H9 (cell line): ENCODE results near the gene ORC1. TPM values are rescaled to one million over a fixed set of nuclear protein-coding genes. Genes with fewer than 3 reads are reported as not detected.

Experiments
- DNase-seq: peaks from one replicate; pipeline ENCODE4 v3.0.0-alpha.2; 2017
- H2AFZ ChIP-seq: one replicate; pipeline ENCODE4 v1.6.1; 2013; ENCODE audit warnings: mild to moderate bottlenecking, low read length, control low read depth, moderate library complexity
- H2AK5ac ChIP-seq: 2 replicates; pipeline ENCODE4 v1.6.1; 2013; ENCODE audit warnings: low read length, control low read depth, mixed read lengths; ENCODE audit not compliant: insufficient read length
- H2BK120ac ChIP-seq: one replicate; pipeline ENCODE4 v1.6.1; 2013; ENCODE audit warnings: low read depth, mild to moderate bottlenecking, low read length, control low read depth, inconsistent platforms; ENCODE audit not compliant: poor library complexity, severe bottlenecking
- H2BK12ac ChIP-seq: 2 replicates; pipeline ENCODE4 v1.6.1; 2013; ENCODE audit warnings: low read length, control low read depth, mixed read lengths, low read depth; ENCODE audit not compliant: insufficient read length
- H2BK15ac ChIP-seq: 2 replicates; pipeline ENCODE4 v1.6.1; 2013; ENCODE audit warnings: low read depth, low read length, control low read depth
- H2BK20ac ChIP-seq: one replicate; pipeline ENCODE4 v1.6.1; 2013; ENCODE audit warnings: low read depth, mild to moderate bottlenecking, low read length, control low read depth, inconsistent platforms; ENCODE audit not compliant: poor library complexity, severe bottlenecking
- H2BK5ac ChIP-seq: 2 replicates; pipeline ENCODE4 v1.6.1; 2013; ENCODE audit warnings: low read length, control low read depth, mixed read lengths; ENCODE audit not compliant: insufficient read length
- H3K14ac ChIP-seq: 2 replicates; pipeline ENCODE4 v1.6.1; 2013; ENCODE audit warnings: low read length, control low read depth; ENCODE audit not compliant: insufficient read depth
- H3K18ac ChIP-seq: 2 replicates; pipeline ENCODE4 v1.6.1; 2013; ENCODE audit warnings: low read depth, mild to moderate bottlenecking, mixed read lengths, low read length, control low read depth; ENCODE audit not compliant: insufficient read length
- H3K23ac ChIP-seq: 2 replicates; pipeline ENCODE4 v1.6.1; 2013; ENCODE audit warnings: low read length, control low read depth, mixed read lengths, low read depth; ENCODE audit not compliant: insufficient read length
- H3K23me2 ChIP-seq: 2 replicates; pipeline ENCODE4 v1.6.1; 2013; ENCODE audit warnings: low read depth, mild to moderate bottlenecking, mixed read lengths, low read length, control low read depth; ENCODE audit not compliant: insufficient read length, poor library complexity, severe bottlenecking
- H3K27ac ChIP-seq: 2 replicates; pipeline ENCODE4 v1.5.1; 2013; ENCODE audit warnings: low read length, control low read depth, mixed read lengths, low read depth; ENCODE audit not compliant: insufficient read length
- H3K27me3 ChIP-seq: 2 replicates; pipeline ENCODE4 v1.6.1; 2013; ENCODE audit warnings: low read length, control low read depth, inconsistent platforms; ENCODE audit not compliant: insufficient read depth
- H3K4ac ChIP-seq: 2 replicates; pipeline ENCODE4 v1.6.1; 2013; ENCODE audit warnings: low read depth, mild to moderate bottlenecking, control low read depth, inconsistent platforms, low read length, moderate library complexity
- H3K4me1 ChIP-seq: 2 replicates; pipeline ENCODE4 v1.6.1; 2013; ENCODE audit warnings: low read length, control low read depth, inconsistent platforms; ENCODE audit not compliant: insufficient read depth
- H3K4me2 ChIP-seq: 2 replicates; pipeline ENCODE4 v1.6.1; 2013; ENCODE audit warnings: low read length, control low read depth, mixed read lengths; ENCODE audit not compliant: insufficient read length, insufficient read depth
- H3K56ac ChIP-seq: 2 replicates; pipeline ENCODE4 v1.6.1; 2013; ENCODE audit warnings: low read depth, mild to moderate bottlenecking, mixed read lengths, low read length, control low read depth; ENCODE audit not compliant: insufficient read length
- H3K79me1 ChIP-seq: 2 replicates; pipeline ENCODE4 v1.6.1; 2013; ENCODE audit warnings: low read depth, mild to moderate bottlenecking, moderate library complexity, low read length, control low read depth, inconsistent platforms; ENCODE audit not compliant: insufficient read depth, poor library complexity, severe bottlenecking
- H3K79me2 ChIP-seq: 2 replicates; pipeline ENCODE4 v1.6.1; 2013; ENCODE audit warnings: low read length, control low read depth, inconsistent platforms; ENCODE audit not compliant: insufficient read depth
- H3K9ac ChIP-seq: 2 replicates; pipeline ENCODE4 v1.6.1; 2013; ENCODE audit warnings: low read length, control low read depth, mixed read lengths; ENCODE audit not compliant: insufficient read length; ENCODE audit errors: extremely low read depth
- H3K9me3 ChIP-seq: one replicate; pipeline ENCODE4 v1.6.1; 2013; ENCODE audit warnings: low read depth, low read length, inconsistent platforms; ENCODE audit not compliant: control insufficient read depth
- H3T11ph ChIP-seq: one replicate; pipeline ENCODE4 v1.6.1; 2013; ENCODE audit warnings: mild to moderate bottlenecking, low read length, control low read depth, inconsistent platforms
- H4K20me1 ChIP-seq: one replicate; pipeline ENCODE4 v1.6.1; 2013; ENCODE audit not compliant: control insufficient read depth, insufficient read length, insufficient read depth
- H4K5ac ChIP-seq: 2 replicates; pipeline ENCODE4 v1.6.1; 2013; ENCODE audit warnings: low read depth, mild to moderate bottlenecking, mixed read lengths, low read length, control low read depth; ENCODE audit not compliant: insufficient read length
- H4K8ac ChIP-seq: replicated peaks from 2 replicates; pipeline ENCODE4 v1.6.1; 2013; ENCODE audit warnings: low read length, control low read depth, mixed read lengths, low read depth; ENCODE audit not compliant: insufficient read length
- H4K91ac ChIP-seq: 2 replicates; pipeline ENCODE4 v1.6.1; 2013; ENCODE audit warnings: low read depth, mild to moderate bottlenecking, moderate library complexity, mixed read lengths, low read length, control low read depth; ENCODE audit not compliant: insufficient read length
- H3K27ac Mint-ChIP-seq, 3 experiments: 2 replicates in 2 of 3; 3 replicates in 1 of 3; pipeline ENCODE4 v1.8.0; 2020 to 2021; ENCODE audit warnings: mixed read lengths in 3 of 3, mild to moderate bottlenecking in 1 of 3, moderate library complexity in 1 of 3
- H3K27me3 Mint-ChIP-seq: 2 replicates; pipeline ENCODE4 v1.8.0; 2021; ENCODE audit warnings: low read depth, mild to moderate bottlenecking, moderate library complexity, mixed read lengths
- H3K36me3 Mint-ChIP-seq, 3 experiments: 2 replicates in 2 of 3; 3 replicates in 1 of 3; pipeline ENCODE4 v1.8.0; 2020 to 2021; ENCODE audit warnings: low read depth in 3 of 3, mixed read lengths in 3 of 3; ENCODE audit not compliant: insufficient read depth in 1 of 3
- H3K4me1 Mint-ChIP-seq, 2 experiments: 2 replicates each; pipeline ENCODE4 v1.8.0; 2020; ENCODE audit warnings: mixed read lengths in 2 of 2
- H3K4me3 Mint-ChIP-seq, 2 experiments: 2 replicates in 1 of 2; 3 replicates in 1 of 2; pipeline ENCODE4 v1.8.0; 2020 to 2021; ENCODE audit warnings: mild to moderate bottlenecking in 2 of 2, mixed read lengths in 2 of 2, moderate library complexity in 1 of 2
- H3K9me3 Mint-ChIP-seq, 2 experiments: 2 replicates in 1 of 2; 3 replicates in 1 of 2; pipeline ENCODE4 v1.8.0; 2020; ENCODE audit warnings: mild to moderate bottlenecking in 2 of 2, mixed read lengths in 2 of 2, moderate library complexity in 1 of 2
- CTCF ChIP-seq: fragments of 200-600 bp; sonication (generic); conservative IDR thresholded peaks from 3 replicates; pipeline ENCODE4 v1.8.0; 2021; ENCODE audit warnings: antibody characterized with exemption, mild to moderate bottlenecking
- WGBS: extraction: QIAGEN DNeasy Blood & Tissue Kit; methylation state at CpG from one replicate; pipeline ENCODE4 v1.1.7; 2013; ENCODE audit warnings: missing lambda C conversion rate, low lambda C conversion rate, mixed read lengths; ENCODE audit not compliant: insufficient read length; ENCODE audit errors: extremely low coverage; 5-methylcytosine and 5-hydroxymethylcytosine counted together
- total RNA-seq: library from RNA; stranded (reverse); gene quantifications from 2 replicates; pipeline ENCODE4 v1.2.1, GENCODE V29; 2021

The ORC1 gene
- total RNA-seq, 1 experiment from 2014 or later = 46.4 TPM

- Histone ChIP-seq H3K27ac (no peak overlapping the region), H2BK15ac (no peak overlapping the region), H3K27me3 (no peaks in the 10 kb centered on the region), H3K56ac (no peak overlapping the region), H3K4ac (no peak overlapping the region), H4K5ac (no peak overlapping the region), H3K4me1 (no peaks in the 10 kb centered on the region), H4K8ac (no peak overlapping the region), H2AK5ac (no peak overlapping the region), H3K79me2 (no peaks in the 10 kb centered on the region), H3K23me2 (no peaks in the 10 kb centered on the region), H2BK5ac (no peak overlapping the region), H3K79me1 (no peaks in the 10 kb centered on the region), H3K18ac (no peak overlapping the region), H4K20me1 (no peaks in the 10 kb centered on the region), H2BK120ac (no peak overlapping the region), H4K91ac (no peak overlapping the region), H2AFZ (no peak overlapping the region), H2BK20ac (no peak overlapping the region), H3K4me2 (no peak overlapping the region), H3K14ac (no peak overlapping the region), H3K9me3 (no peaks in the 10 kb centered on the region), H3T11ph (no peak overlapping the region), H2BK12ac (no peak overlapping the region), H3K9ac (no peak overlapping the region), H3K23ac (no peak overlapping the region)
- Mint-ChIP-seq H3K36me3 (peaks cover 11 to 69% (median 46%) of the 10 kb centered on the region in 3 experiments; a peak in 6 of 7 replicates), H3K4me1 (peaks cover under 1 to 1% of the 10 kb centered on the region in 2 experiments; a peak in 2 of 4 replicates), H3K27me3 (no peaks in the 10 kb centered on the region; the same call in 1 of the 2 replicates), H3K9me3 (no peaks in the 10 kb centered on the region), H3K4me3 (no peak overlapping the region), H3K27ac (no peak overlapping the region)
- no peak for TF ChIP-seq CTCF
- no CpG with 5 or more reads among the region's 1 CpG for WGBS
- no peak for DNase-seq
Measured at GRCh38 chr1:52420713-52421112, 16.5 kb upstream of the ORC1 start.
